ENCODE results near the gene FBXO8. TPM values are rescaled to one million over a fixed set of nuclear protein-coding genes. Genes with fewer than 3 reads are reported as not detected.

The FBXO8 gene
- total RNA-seq, 1 experiment from 2014 or later: 11.7 TPM

- Histone ChIP-seq H3K27me3 (replicated peaks; ENCODE audit: insufficient read depth, low read depth, low read length, poor library complexity) (no peaks in the 10 kb centered on the region), H3K4me1 (ENCODE audit: insufficient read depth, low read length, poor library complexity, severe bottlenecking) (peaks cover 6% of the 10 kb centered on the region), H3K36me3 (ENCODE audit: insufficient read depth, low read length, poor library complexity, severe bottlenecking) (no peaks in the 10 kb centered on the region), H3K4me3 (ENCODE audit: low read depth, low read length, poor library complexity, severe bottlenecking) (no peak overlapping the region), H3K9me3 (ENCODE audit: low read depth, low read length, poor library complexity, severe bottlenecking) (peaks cover 10% of the 10 kb centered on the region), H3K27ac (ENCODE audit: low read depth, low read length, poor library complexity, severe bottlenecking) (no peak overlapping the region)
- intact Hi-C loops (cut with micrococcal nuclease; ENCODE audit: unreplicated experiment): no loop called here
- no peak for DNase-seq (ENCODE audit: low spot score)
- CTCF ChIA-PET: no interaction called here
- TF ChIP-seq EZH2 (IDR thresholded peaks at IDR 0.05; ENCODE audit: borderline replicate concordance, low read depth, low read length, poor library complexity, severe bottlenecking) (no peak), CTCF (conservative IDR thresholded peaks at IDR 0.05; ENCODE audit: low read depth, low read length) (no peak)
- no TSS peak for BruUV-seq (replicated peaks)
- POLR2A ChIA-PET (ENCODE audit: low non-redundant PET): no interaction called here
Measured at GRCh38 chr4:174278467-174278866, 5.0 kb downstream of the FBXO8 start.

- no TSS peak for BruUV-seq (replicated peaks)
- TF ChIP-seq CTCF (conservative IDR thresholded peaks at IDR 0.05; ENCODE audit: low read depth, low read length) (no peak), EZH2 (IDR thresholded peaks at IDR 0.05; ENCODE audit: borderline replicate concordance, low read depth, low read length, poor library complexity, severe bottlenecking) (no peak)
Measured at GRCh38 chr4:174277433-174277832, 6.0 kb downstream of the FBXO8 start.

GRCh38 chr4:174275101-174275500 lies 8.4 kb downstream of the FBXO8 start:
- Histone ChIP-seq H3K27me3 (replicated peaks; ENCODE audit: insufficient read depth, low read depth, low read length, poor library complexity) (no peaks in the 10 kb centered on the region), H3K27ac (ENCODE audit: low read depth, low read length, poor library complexity, severe bottlenecking) (no peak overlapping the region), H3K36me3 (ENCODE audit: insufficient read depth, low read length, poor library complexity, severe bottlenecking) (no peaks in the 10 kb centered on the region), H3K9me3 (ENCODE audit: low read depth, low read length, poor library complexity, severe bottlenecking) (peaks cover 10% of the 10 kb centered on the region), H3K4me1 (ENCODE audit: insufficient read depth, low read length, poor library complexity, severe bottlenecking) (no peaks in the 10 kb centered on the region), H3K4me3 (ENCODE audit: low read depth, low read length, poor library complexity, severe bottlenecking) (no peak overlapping the region)
- no peak for DNase-seq (ENCODE audit: low spot score)
- intact Hi-C loops (cut with micrococcal nuclease; ENCODE audit: unreplicated experiment): no loop called here
- CTCF ChIA-PET: no interaction called here
- no TSS peak for BruUV-seq (replicated peaks)
- POLR2A ChIA-PET (ENCODE audit: low non-redundant PET): no interaction called here
- TF ChIP-seq CTCF (conservative IDR thresholded peaks at IDR 0.05; ENCODE audit: low read depth, low read length) (no peak), EZH2 (IDR thresholded peaks at IDR 0.05; ENCODE audit: borderline replicate concordance, low read depth, low read length, poor library complexity, severe bottlenecking) (no peak)

More at GRCh38 chr4:174277433-174277832, 6.0 kb downstream of the FBXO8 start:
- Histone ChIP-seq H3K27me3 (replicated peaks; ENCODE audit: insufficient read depth, low read depth, low read length, poor library complexity) (no peaks in the 10 kb centered on the region), H3K4me1 (ENCODE audit: insufficient read depth, low read length, poor library complexity, severe bottlenecking) (peaks cover 6% of the 10 kb centered on the region), H3K4me3 (ENCODE audit: low read depth, low read length, poor library complexity, severe bottlenecking) (no peak overlapping the region), H3K9me3 (ENCODE audit: low read depth, low read length, poor library complexity, severe bottlenecking) (peaks cover 10% of the 10 kb centered on the region), H3K27ac (ENCODE audit: low read depth, low read length, poor library complexity, severe bottlenecking) (no peak overlapping the region), H3K36me3 (ENCODE audit: insufficient read depth, low read length, poor library complexity, severe bottlenecking) (no peaks in the 10 kb centered on the region)
- intact Hi-C loops (cut with micrococcal nuclease; ENCODE audit: unreplicated experiment): no loop called here
- ChIA-PET CTCF (no interaction called here), POLR2A (ENCODE audit: low non-redundant PET) (no interaction called here)
- DNase-seq (ENCODE audit: low spot score): peak; percentile 10
